Prostate gland (tissue), 2 donors: ENCODE data around the gene ARL13A. TPM values are rescaled to one million over a fixed set of nuclear protein-coding genes. Genes with fewer than 3 reads are reported as not detected.

ENCODE experiments used
- DNase-seq: peaks from one replicate; pipeline ENCODE4 v3.0.0-alpha.2; 2019; ENCODE audit warnings: low spot score
- H3K27ac ChIP-seq, 2 donors: fragments of 200-600 bp; sonication (generic); 2 replicates each; pipeline ENCODE4 v1.5.1; 2017 to 2019
- H3K27me3 ChIP-seq: fragments of 200-600 bp; sonication (generic); replicated peaks from 2 replicates; pipeline ENCODE4 v1.5.1; 2019; ENCODE audit not compliant: insufficient read depth
- H3K36me3 ChIP-seq, 2 donors: fragments of 200-600 bp; sonication (generic); 1 replicate in 1 of 2; 2 replicates in 1 of 2; pipeline versions ENCODE4 v1.5.1 to v1.8.1; 2017 to 2019
- H3K4me1 ChIP-seq: fragments of 200-600 bp; sonication (generic); replicated peaks from 2 replicates; pipeline ENCODE4 v1.5.1; 2019
- H3K4me3 ChIP-seq, 2 donors: fragments of 200-600 bp; sonication (generic); 2 replicates each; pipeline ENCODE4 v1.5.1; 2017 to 2019
- H3K9me3 ChIP-seq: fragments of 200-600 bp; sonication (generic); 2 replicates; pipeline ENCODE4 v1.5.1; 2017
- CTCF ChIP-seq, 4 experiments: fragments of 200-600 bp in 2 of 4; fragments of 450-650 bp in 2 of 4; sonication (generic) in 2 of 4; IDR thresholded peaks; 1 replicate in 3 of 4; 2 replicates in 1 of 4; pipeline ENCODE4 v1.5.1; 2016 to 2019; ENCODE audit warnings: antibody characterized with exemption in 4 of 4, mild to moderate bottlenecking in 2 of 4, moderate library complexity in 2 of 4
- POLR2A ChIP-seq: fragments of 450-650 bp; IDR thresholded peaks from one replicate; pipeline ENCODE4 v1.6.1; 2016; ENCODE audit warnings: antibody characterized with exemption, mild to moderate bottlenecking
- POLR2AphosphoS5 ChIP-seq: sonication (generic); formaldehyde crosslinking; IDR thresholded peaks from one replicate; pipeline ENCODE4 v1.6.1; 2017; ENCODE audit warnings: antibody characterized with exemption
- WGBS: methylation state at CpG from one replicate; pipeline ENCODE4 v1.1.5; 2018; 5-methylcytosine and 5-hydroxymethylcytosine counted together
- intact Hi-C: fragments of 100-400 bp; cut with DNase I; formaldehyde crosslinking; loops from one replicate; pipeline ENCODE4 v1.14.2; 2022
- total RNA-seq, 2 donors: library from RNA; depleted of rRNA; stranded (reverse); fragments of >200 nt; gene quantifications; one replicate each; pipeline ENCODE4 v1.1.0, GENCODE V29; 2016

ARL13A gene
- total RNA-seq, 2 donors from 2014 or later = 1.2 TPM; not detected in 1

GRCh38 chrX:100946299-100946927 lies 23.1 kb upstream of the ARL13A start:
- Histone ChIP-seq H3K4me3 (no peak overlapping the region), H3K36me3 (no peaks in the 10 kb centered on the region)
- WGBS = 32% methylated on average over 2 of the region's 2 CpGs

GRCh38 chrX:100948557-100948956 lies 21.0 kb upstream of the ARL13A start:
- no peak for TF ChIP-seq POLR2A
- Histone ChIP-seq H3K9me3 (no peaks in the 10 kb centered on the region), H3K4me1 (no peaks in the 10 kb centered on the region), H3K27ac (no peak overlapping the region), H3K36me3 (no peaks in the 10 kb centered on the region), H3K4me3 (no peak overlapping the region), H3K27me3 (no peaks in the 10 kb centered on the region)
- intact Hi-C loops = no loop called here
- no CpG with 5 or more reads among the region's 1 CpG for WGBS
- DNase-seq = no peak

More at GRCh38 chrX:100946299-100946927, 23.1 kb upstream of the ARL13A start:
- TF ChIP-seq POLR2AphosphoS5 (no peak), POLR2A (no peak), CTCF (IDR thresholded peaks at IDR 0.05) (no peak)
- H3K9me3 ChIP-seq = no peaks in the 10 kb centered on the region
- no peak for DNase-seq
- H3K27ac ChIP-seq = no peak overlapping the region
- no peaks in the 10 kb centered on the region for H3K27me3 ChIP-seq
- intact Hi-C loops = no loop called here
- no peaks in the 10 kb centered on the region for H3K4me1 ChIP-seq

- WGBS = 55% methylated on average over 3 of the region's 3 CpGs
- DNase-seq = no peak
- TF ChIP-seq POLR2AphosphoS5 (no peak), POLR2A (no peak), CTCF (IDR thresholded peaks at IDR 0.05) (no peak)
- Histone ChIP-seq H3K9me3 (no peaks in the 10 kb centered on the region), H3K36me3 (no peaks in the 10 kb centered on the region), H3K27me3 (no peaks in the 10 kb centered on the region), H3K27ac (no peak overlapping the region), H3K4me3 (no peak overlapping the region), H3K4me1 (no peaks in the 10 kb centered on the region)
- intact Hi-C loops = no loop called here
Measured at GRCh38 chrX:100962811-100963210, 6.7 kb upstream of the ARL13A start.

GRCh38 chrX:100964362-100964761 lies 5.1 kb upstream of the ARL13A start:
- H3K36me3 ChIP-seq = no peaks in the 10 kb centered on the region
- no peak for DNase-seq
- no peaks in the 10 kb centered on the region for H3K9me3 ChIP-seq
- intact Hi-C loops = no loop called here
- H3K4me1 ChIP-seq = no peaks in the 10 kb centered on the region
- H3K27me3 ChIP-seq = no peaks in the 10 kb centered on the region
- no peak overlapping the region for H3K4me3 ChIP-seq
- no peak overlapping the region for H3K27ac ChIP-seq
- TF ChIP-seq POLR2A (no peak), CTCF (IDR thresholded peaks at IDR 0.05) (no peak), POLR2AphosphoS5 (no peak)

GRCh38 chrX:100969936-100970335 lies 428 bp downstream of the ARL13A start:
- Histone ChIP-seq H3K9me3 (no peaks in the 10 kb centered on the region), H3K27ac (no peak overlapping the region), H3K27me3 (no peaks in the 10 kb centered on the region), H3K4me1 (no peaks in the 10 kb centered on the region), H3K36me3 (no peaks in the 10 kb centered on the region), H3K4me3 (no peak overlapping the region)
- DNase-seq = no peak
- TF ChIP-seq CTCF (IDR thresholded peaks at IDR 0.05) (no peak), POLR2AphosphoS5 (no peak), POLR2A (no peak)
- intact Hi-C loops = no loop called here
- 79% methylated on average over 1 of the region's 1 CpG for whole genome bisulfite sequencing
